GM19324 (cell line): Measurements from ENCODE around the gene HSP90B1.

Source experiments
- ATAC-seq: cut with Tn5 transposase; IDR thresholded peaks from one replicate; pipeline ENCODE4 v1.9.1; 2021; ENCODE audit warnings: mild to moderate bottlenecking, moderate library complexity; ENCODE audit not compliant: unreplicated experiment, low FRiP score

HSP90B1 gene

GRCh38 chr12:103929046-103929783 is 995 bp upstream of the HSP90B1 start:
- peak; percentile 24 for ATAC-seq

GRCh38 chr12:103929784-103930033 is 501 bp upstream of the HSP90B1 start:
- ATAC-seq, result no peak

- no peak for ATAC-seq
Observed at GRCh38 chr12:103930787-103931735, 851 bp downstream of the HSP90B1 start.

- no peak for ATAC-seq
Observed at GRCh38 chr12:103933237-103933636, 3.0 kb downstream of the HSP90B1 start.

- ATAC-seq, result no peak
Observed at GRCh38 chr12:103936679-103937078, 6.5 kb downstream of the HSP90B1 start.

GRCh38 chr12:103944964-103945363 is 14.8 kb downstream of the HSP90B1 start:
- ATAC-seq, result no peak

GRCh38 chr12:103947871-103948555 is 17.8 kb downstream of the HSP90B1 start:
- no peak for ATAC-seq

- ATAC-seq, result no peak
Observed at GRCh38 chr12:103948746-103949406, 18.7 kb downstream of the HSP90B1 start.

- no peak for ATAC-seq
Observed at GRCh38 chr12:103952497-103952896, 22.3 kb downstream of the HSP90B1 start.

GRCh38 chr12:103955811-103956508 is 25.8 kb downstream of the HSP90B1 start:
- ATAC-seq, result no peak

- ATAC-seq, result peak; percentile 45
Observed at GRCh38 chr12:103956509-103957027, 26.4 kb downstream of the HSP90B1 start.

GRCh38 chr12:103957865-103958388 is 27.7 kb downstream of the HSP90B1 start:
- no peak for ATAC-seq

GRCh38 chr12:103958621-103959020 is 28.4 kb downstream of the HSP90B1 start:
- no peak for ATAC-seq

- no peak for ATAC-seq
Observed at GRCh38 chr12:103960616-103961227, 30.5 kb downstream of the HSP90B1 start.

- no peak for ATAC-seq
Observed at GRCh38 chr12:103962493-103962892, 32.3 kb downstream of the HSP90B1 start.

- ATAC-seq, result no peak
Observed at GRCh38 chr12:103964805-103965204, 34.6 kb downstream of the HSP90B1 start.

- ATAC-seq, result no peak
Observed at GRCh38 chr12:103965255-103965589, 35.0 kb downstream of the HSP90B1 start.

- peak; percentile 95 for ATAC-seq
Observed at GRCh38 chr12:103965590-103966504, 35.6 kb downstream of the HSP90B1 start, which contains the start of gene TDG. Gene TDG, plus strand, starts transcription at chr12:103965872. Its CDS starts 166 bp downstream, at chr12:103966038.
